IMR-90 (cell line): Measurements from ENCODE around the gene KMT2E. TPM values are rescaled to one million over a fixed set of nuclear protein-coding genes. Genes with fewer than 3 reads are reported as not detected.

Experiments
- ATAC-seq: fragments of 200-7000 bp; cut with Tn5 transposase; 2 replicates; pipeline ENCODE4 v1.9.1; 2020; ENCODE audit warnings: low read depth, mild to moderate bottlenecking, moderate library complexity
- BruUV-seq: library from RNA; stranded (reverse); fragments of 400-500 nt; replicated peaks from 2 replicates; lab custom pipeline; 2021; lab: Mats Ljungman, UMichigan
- CTCF ChIA-PET: fragments of 300-600 bp; formaldehyde crosslinking; extraction: SDS; loops from one replicate; lab custom pipeline; 2021; ENCODE audit warnings: antibody characterized with exemption; lab: Yijun Ruan, JAX
- POLR2A ChIA-PET: fragments of 300-600 bp; sonication (Branson Sonifier 250); formaldehyde crosslinking; loops from one replicate; lab custom pipeline; 2022; ENCODE audit warnings: antibody characterized with exemption; ENCODE audit not compliant: unreplicated experiment; lab: Charles Lee
- DNase-seq: peaks from one replicate; pipeline ENCODE4 v3.0.0; 2013
- H2AFZ ChIP-seq: replicated peaks from 2 replicates; pipeline ENCODE3; 2013; ENCODE audit warnings: low read length, mild to moderate bottlenecking; ENCODE audit not compliant: poor library complexity
- H2AK5ac ChIP-seq: 2 replicates; pipeline ENCODE4 v1.6.1; 2013; ENCODE audit warnings: low read depth, low read length, inconsistent platforms
- H2AK9ac ChIP-seq: replicated peaks from 2 replicates; pipeline ENCODE3; 2013; ENCODE audit warnings: mild to moderate bottlenecking, low read depth, low read length, moderate library complexity; ENCODE audit not compliant: poor library complexity
- H2BK120ac ChIP-seq: 2 replicates; pipeline ENCODE4 v1.6.1; 2013; ENCODE audit warnings: low read depth, low read length, inconsistent platforms
- H2BK15ac ChIP-seq: 3 replicates; pipeline ENCODE4 v1.6.1; 2013; ENCODE audit warnings: low read depth, low read length, inconsistent platforms
- H2BK20ac ChIP-seq: 2 replicates; pipeline ENCODE4 v1.6.1; 2013; ENCODE audit warnings: low read depth, mild to moderate bottlenecking, inconsistent platforms, low read length, moderate library complexity
- H2BK5ac ChIP-seq: 2 replicates; pipeline ENCODE4 v1.6.1; 2013; ENCODE audit warnings: mild to moderate bottlenecking, low read depth, low read length, inconsistent platforms; ENCODE audit not compliant: poor library complexity, severe bottlenecking
- H3K14ac ChIP-seq: replicated peaks from 2 replicates; pipeline ENCODE4 v1.6.1; 2013; ENCODE audit warnings: low read depth, low read length, inconsistent platforms
- H3K18ac ChIP-seq: 2 replicates; pipeline ENCODE4 v1.6.1; 2013; ENCODE audit warnings: low read depth, low read length, control low read depth
- H3K23ac ChIP-seq: 2 replicates; pipeline ENCODE4 v1.6.1; 2013; ENCODE audit warnings: low read depth, low read length, inconsistent platforms
- H3K27ac ChIP-seq: 2 replicates; pipeline ENCODE4 v1.5.1; 2013; ENCODE audit warnings: mild to moderate bottlenecking, control low read depth, low read length; ENCODE audit not compliant: insufficient read depth
- H3K27me3 ChIP-seq: 2 replicates; pipeline ENCODE4 v1.6.1; 2013; ENCODE audit warnings: low read length; ENCODE audit not compliant: control insufficient read depth, insufficient read depth
- H3K36me3 ChIP-seq: 2 replicates; pipeline ENCODE4 v1.6.1; 2013; ENCODE audit warnings: low read length, mixed read lengths; ENCODE audit not compliant: control insufficient read depth, insufficient read depth
- H3K4ac ChIP-seq: 2 replicates; pipeline ENCODE4 v1.6.1; 2013; ENCODE audit warnings: low read depth, low read length, inconsistent platforms
- H3K4me1 ChIP-seq: 2 replicates; pipeline ENCODE4 v1.6.1; 2013; ENCODE audit warnings: low read length, mixed read lengths; ENCODE audit not compliant: control insufficient read depth, insufficient read depth
- H3K4me2 ChIP-seq: 2 replicates; pipeline ENCODE4 v1.6.1; 2013; ENCODE audit warnings: low read depth, mild to moderate bottlenecking, control low read depth, low read length, moderate library complexity
- H3K4me3 ChIP-seq: 2 replicates; pipeline ENCODE4 v1.5.1; 2013; ENCODE audit warnings: low read depth, mild to moderate bottlenecking, control low read depth, low read length, moderate library complexity; ENCODE audit not compliant: insufficient read depth
- H3K56ac ChIP-seq: 2 replicates; pipeline ENCODE4 v1.6.1; 2013; ENCODE audit warnings: low read length, inconsistent platforms; ENCODE audit not compliant: insufficient read depth; ENCODE audit errors: extremely low read depth
- H3K79me1 ChIP-seq, 2 experiments: 2 replicates each; pipeline ENCODE4 v1.6.1; 2013; ENCODE audit warnings: low read length in 2 of 2, inconsistent platforms in 1 of 2, low read depth in 1 of 2
- H3K9ac ChIP-seq: 2 replicates; pipeline ENCODE4 v1.6.1; 2013; ENCODE audit warnings: low read depth, low read length, control low read depth
- H3K9me1 ChIP-seq: 2 replicates; pipeline ENCODE4 v1.6.1; 2013; ENCODE audit warnings: low read length, inconsistent platforms; ENCODE audit not compliant: insufficient read depth
- H3K9me3 ChIP-seq: 2 replicates; pipeline ENCODE4 v1.6.1; 2013; ENCODE audit warnings: low read length; ENCODE audit not compliant: control insufficient read depth, insufficient read depth
- H4K20me1 ChIP-seq: 2 replicates; pipeline ENCODE4 v1.6.1; 2013; ENCODE audit warnings: low read length, inconsistent platforms; ENCODE audit not compliant: insufficient read depth
- H4K5ac ChIP-seq: 2 replicates; pipeline ENCODE4 v1.6.1; 2013; ENCODE audit warnings: mild to moderate bottlenecking, low read depth, low read length, control low read depth
- H4K8ac ChIP-seq, 2 experiments: 2 replicates each; pipeline ENCODE4 v1.6.1; 2013; ENCODE audit warnings: low read depth in 2 of 2, low read length in 2 of 2, control low read depth in 1 of 2, inconsistent platforms in 1 of 2
- H4K91ac ChIP-seq: 2 replicates; pipeline ENCODE4 v1.6.1; 2013; ENCODE audit warnings: low read depth, low read length, inconsistent platforms; ENCODE audit not compliant: insufficient read depth
- BHLHE40 ChIP-seq: fragments of 150-350 bp; IDR thresholded peaks from 2 replicates; pipeline ENCODE4 v1.6.1; 2016; ENCODE audit warnings: mild to moderate bottlenecking, low read depth, low read length
- CEBPB ChIP-seq: IDR thresholded peaks from 2 replicates; pipeline ENCODE4 v1.6.1; 2012; ENCODE audit warnings: low read depth, low read length, improper control_type of control experiment
- CHD1 ChIP-seq: IDR thresholded peaks from 2 replicates; pipeline ENCODE4 v1.6.1; 2012; ENCODE audit warnings: low read depth, low read length, improper control_type of control experiment
- FOS ChIP-seq: fragments of 150-350 bp; IDR thresholded peaks from 2 replicates; pipeline ENCODE4 v1.6.1; 2016; ENCODE audit warnings: low read depth, low read length
- MAFK ChIP-seq: IDR thresholded peaks from 2 replicates; pipeline ENCODE4 v1.6.1; 2012; ENCODE audit warnings: low read depth, low read length, improper control_type of control experiment
- MAZ ChIP-seq: IDR thresholded peaks from 2 replicates; pipeline ENCODE4 v1.6.1; 2012; ENCODE audit warnings: low read depth, mild to moderate bottlenecking, low read length, improper control_type of control experiment, moderate library complexity, borderline replicate concordance
- MXI1 ChIP-seq: IDR thresholded peaks from 2 replicates; pipeline ENCODE4 v1.6.1; 2012; ENCODE audit warnings: low read depth, mild to moderate bottlenecking, low read length, moderate library complexity, borderline replicate concordance
- NFE2L2 ChIP-seq: fragments of 150-350 bp; IDR thresholded peaks from 2 replicates; pipeline ENCODE4 v1.6.1; 2016; ENCODE audit warnings: low read depth, mild to moderate bottlenecking, low read length
- POLR2A ChIP-seq: IDR thresholded peaks from 2 replicates; pipeline ENCODE4 v1.6.1; 2012; ENCODE audit warnings: mild to moderate bottlenecking, low read depth, low read length
- RAD21 ChIP-seq: IDR thresholded peaks from 2 replicates; pipeline ENCODE4 v1.6.1; 2012; ENCODE audit warnings: low read length, improper control_type of control experiment
- RCOR1 ChIP-seq: IDR thresholded peaks from 2 replicates; pipeline ENCODE4 v1.6.1; 2012; ENCODE audit warnings: mild to moderate bottlenecking, low read length, improper control_type of control experiment; ENCODE audit not compliant: insufficient replicate concordance
- RFX5 ChIP-seq: IDR thresholded peaks from 2 replicates; pipeline ENCODE4 v1.8.0; 2012; ENCODE audit warnings: low read depth, mild to moderate bottlenecking, low read length, moderate library complexity
- SMC3 ChIP-seq: fragments of 150-350 bp; IDR thresholded peaks from 2 replicates; pipeline ENCODE4 v1.6.1; 2016; ENCODE audit warnings: low read depth, mild to moderate bottlenecking, antibody characterized with exemption, low read length, moderate library complexity
- WGBS, 2 experiments: methylation state at CpG; one replicate each; pipeline versions ENCODE4 v1.1.5 to v1.1.7; 2013; ENCODE audit warnings: missing lambda C conversion rate in 2 of 2; ENCODE audit not compliant: insufficient read length in 1 of 2; ENCODE audit errors: extremely low coverage in 2 of 2; 5-methylcytosine and 5-hydroxymethylcytosine counted together
- dilution Hi-C: fragments of 300-500 bp; cut with HindIII; formaldehyde crosslinking; loops from one replicate; pipeline ENCODE4 v1.14.3; 2018; ENCODE audit warnings: low sequenced_read_pairs; ENCODE audit not compliant: unreplicated experiment
- in situ Hi-C: fragments of 300-500 bp; cut with MboI; formaldehyde crosslinking; loops from 3 replicates; pipeline ENCODE4 v1.14.3; 2019; ENCODE audit warnings: low sequenced_read_pairs, inconsistent platforms, mixed read lengths
- intact Hi-C: fragments of 100-400 bp; cut with micrococcal nuclease; formaldehyde crosslinking; loops from 2 replicates; pipeline ENCODE4 v1.10.0; 2022
- polyA plus RNA-seq, 3 experiments: library from polyadenylated mRNA; depleted of rRNA; stranded (reverse); fragments of >200 nt; gene quantifications; 2 replicates each; pipeline ENCODE4 v1.2.3, GENCODE V29; 2012; ENCODE audit warnings: low replicate concordance in 1 of 3
- total RNA-seq: library from RNA; depleted of rRNA; stranded (reverse); fragments of >200 nt; gene quantifications from 2 replicates; pipeline ENCODE4 v1.2.3, GENCODE V29; 2012
- TF ChIP-seq, protein P1 (sequence below): fragments of 150-350 bp; IDR thresholded peaks from 2 replicates; pipeline ENCODE4 v1.6.1; 2016; ENCODE audit warnings: low read depth, mild to moderate bottlenecking, low read length, moderate library complexity, borderline replicate concordance
- TF ChIP-seq, protein P2 (sequence below): fragments of 150-350 bp; IDR thresholded peaks from 2 replicates; pipeline ENCODE4 v1.6.1; 2017; ENCODE audit warnings: mild to moderate bottlenecking, antibody characterized with exemption, low read length, low read depth
- TF ChIP-seq, protein P3 (sequence below): conservative IDR thresholded peaks from 2 replicates; pipeline ENCODE4 v1.5.1; 2012; ENCODE audit warnings: mild to moderate bottlenecking, low read depth, low read length, improper control_type of control experiment

KMT2E gene
- total and polyA plus RNA-seq, 2 of the 4 experiments (the other 2 are of a cell fraction), result 16.8 to 79.2 TPM

DNA sequence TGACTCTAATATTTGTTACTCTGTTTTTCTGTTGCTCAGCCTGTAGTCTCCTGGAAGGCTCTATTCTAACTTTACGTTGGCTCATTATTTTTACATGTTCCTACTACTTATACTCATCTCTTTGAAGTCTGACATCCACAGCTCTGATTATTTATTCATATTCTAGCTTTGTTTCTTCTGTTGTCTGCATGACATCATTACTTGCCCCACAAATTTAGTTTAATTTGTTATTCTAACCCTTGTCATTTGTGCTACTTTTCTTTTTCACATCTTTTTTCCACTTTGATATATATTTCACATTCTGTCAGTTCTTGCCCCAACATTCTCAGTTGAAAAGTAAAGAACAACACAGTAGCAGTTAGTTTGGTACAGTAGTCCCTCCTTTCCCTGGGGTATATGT is 51.1 kb downstream of the KMT2E start:
- dilution Hi-C loops, result no loop called here
- H2BK5ac ChIP-seq, result peak overlapping the region; percentile 19
- H2AK9ac ChIP-seq, result no peak overlapping the region
- no peaks in the 10 kb centered on the region; the same call in 1 of the 2 replicates for H3K4me1 ChIP-seq
- no peak for DNase-seq
- no peak overlapping the region for H2AK5ac ChIP-seq
- no CpG with 5 or more reads among the region's 1 CpG for WGBS, 2 experiments
- BruUV-seq, result no TSS peak
- H3K9me3 ChIP-seq, result no peaks in the 10 kb centered on the region
- H2BK15ac ChIP-seq, result no peak overlapping the region
- H3K4me3 ChIP-seq, result no peak overlapping the region
- ChIA-PET CTCF (interaction anchor here (0.6 kb wide), 1 partner anchor 1035 kb away, joined by 3 read pairs; no protein-coding TSS in a partner anchor), POLR2A (no interaction called here)
- H3K9me1 ChIP-seq, result peaks cover 14% of the 10 kb centered on the region
- no peak overlapping the region for H2BK120ac ChIP-seq
- no peaks in the 10 kb centered on the region for H3K27me3 ChIP-seq
- TF ChIP-seq CEBPB, result no peak
- no peak for TF ChIP-seq BHLHE40
- TF ChIP-seq MXI1, result no peak
- no peak for TF ChIP-seq RFX5
- no peak for TF ChIP-seq FOS
- TF ChIP-seq SMC3, result no peak
- no peak for TF ChIP-seq RCOR1
- TF ChIP-seq POLR2A, result no peak
- TF ChIP-seq, protein P1, sequence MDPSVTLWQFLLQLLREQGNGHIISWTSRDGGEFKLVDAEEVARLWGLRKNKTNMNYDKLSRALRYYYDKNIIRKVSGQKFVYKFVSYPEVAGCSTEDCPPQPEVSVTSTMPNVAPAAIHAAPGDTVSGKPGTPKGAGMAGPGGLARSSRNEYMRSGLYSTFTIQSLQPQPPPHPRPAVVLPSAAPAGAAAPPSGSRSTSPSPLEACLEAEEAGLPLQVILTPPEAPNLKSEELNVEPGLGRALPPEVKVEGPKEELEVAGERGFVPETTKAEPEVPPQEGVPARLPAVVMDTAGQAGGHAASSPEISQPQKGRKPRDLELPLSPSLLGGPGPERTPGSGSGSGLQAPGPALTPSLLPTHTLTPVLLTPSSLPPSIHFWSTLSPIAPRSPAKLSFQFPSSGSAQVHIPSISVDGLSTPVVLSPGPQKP, result no peak
- TF ChIP-seq, protein P2, sequence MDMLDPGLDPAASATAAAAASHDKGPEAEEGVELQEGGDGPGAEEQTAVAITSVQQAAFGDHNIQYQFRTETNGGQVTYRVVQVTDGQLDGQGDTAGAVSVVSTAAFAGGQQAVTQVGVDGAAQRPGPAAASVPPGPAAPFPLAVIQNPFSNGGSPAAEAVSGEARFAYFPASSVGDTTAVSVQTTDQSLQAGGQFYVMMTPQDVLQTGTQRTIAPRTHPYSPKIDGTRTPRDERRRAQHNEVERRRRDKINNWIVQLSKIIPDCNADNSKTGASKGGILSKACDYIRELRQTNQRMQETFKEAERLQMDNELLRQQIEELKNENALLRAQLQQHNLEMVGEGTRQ, result no peak
- no peak for TF ChIP-seq RAD21
- no peak for TF ChIP-seq MAZ
- no peak for TF ChIP-seq NFE2L2
- no peak for TF ChIP-seq MAFK
- TF ChIP-seq, protein P3, sequence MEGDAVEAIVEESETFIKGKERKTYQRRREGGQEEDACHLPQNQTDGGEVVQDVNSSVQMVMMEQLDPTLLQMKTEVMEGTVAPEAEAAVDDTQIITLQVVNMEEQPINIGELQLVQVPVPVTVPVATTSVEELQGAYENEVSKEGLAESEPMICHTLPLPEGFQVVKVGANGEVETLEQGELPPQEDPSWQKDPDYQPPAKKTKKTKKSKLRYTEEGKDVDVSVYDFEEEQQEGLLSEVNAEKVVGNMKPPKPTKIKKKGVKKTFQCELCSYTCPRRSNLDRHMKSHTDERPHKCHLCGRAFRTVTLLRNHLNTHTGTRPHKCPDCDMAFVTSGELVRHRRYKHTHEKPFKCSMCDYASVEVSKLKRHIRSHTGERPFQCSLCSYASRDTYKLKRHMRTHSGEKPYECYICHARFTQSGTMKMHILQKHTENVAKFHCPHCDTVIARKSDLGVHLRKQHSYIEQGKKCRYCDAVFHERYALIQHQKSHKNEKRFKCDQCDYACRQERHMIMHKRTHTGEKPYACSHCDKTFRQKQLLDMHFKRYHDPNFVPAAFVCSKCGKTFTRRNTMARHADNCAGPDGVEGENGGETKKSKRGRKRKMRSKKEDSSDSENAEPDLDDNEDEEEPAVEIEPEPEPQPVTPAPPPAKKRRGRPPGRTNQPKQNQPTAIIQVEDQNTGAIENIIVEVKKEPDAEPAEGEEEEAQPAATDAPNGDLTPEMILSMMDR, result no peak
- no peak for TF ChIP-seq CHD1
- no peak overlapping the region for H2BK20ac ChIP-seq
- no peak overlapping the region for H3K23ac ChIP-seq
- H3K4ac ChIP-seq, result no peak overlapping the region
- H3K27ac ChIP-seq, result no peak overlapping the region
- intact Hi-C loops, result no loop called here
- H3K4me2 ChIP-seq, result no peak overlapping the region
- no peak overlapping the region for H4K8ac ChIP-seq
- no peak for ATAC-seq
- H4K20me1 ChIP-seq, result peaks cover 53% of the 10 kb centered on the region
- H3K18ac ChIP-seq, result no peak overlapping the region
- H4K91ac ChIP-seq, result no peak overlapping the region
- no peak overlapping the region for H3K56ac ChIP-seq
- H4K5ac ChIP-seq, result no peak overlapping the region
- no peak overlapping the region for H3K9ac ChIP-seq
- H3K14ac ChIP-seq, result no peak overlapping the region
- in situ Hi-C loops, result no loop called here
- H2AFZ ChIP-seq, result no peak overlapping the region
- H3K79me1 ChIP-seq, result peaks cover 19 to 69% of the 10 kb centered on the region in 2 experiments
- peaks cover 25% of the 10 kb centered on the region for H3K36me3 ChIP-seq
